Activated CD8-positive, alpha-beta memory T cell treated with anti-CD3 and anti-CD28 coated beads for 48 hours (primary cell): ENCODE measurements around the gene MED12L.
A peak's percentile ranks its signal among the peaks of the same experiment; 100 is the strongest.
"Not testable (repeated sequence)": the region's sequence is repeated elsewhere in the genome, so short reads cannot be mapped to it uniquely, and the experiment has no call there.

Source experiments
- DNase-seq, 3 experiments: peaks; one replicate each; pipeline ENCODE4 v3.0.0-alpha.2; 2020; ENCODE audit warnings: low read depth in 2 of 3, low spot score in 2 of 3

The MED12L gene

DNA sequence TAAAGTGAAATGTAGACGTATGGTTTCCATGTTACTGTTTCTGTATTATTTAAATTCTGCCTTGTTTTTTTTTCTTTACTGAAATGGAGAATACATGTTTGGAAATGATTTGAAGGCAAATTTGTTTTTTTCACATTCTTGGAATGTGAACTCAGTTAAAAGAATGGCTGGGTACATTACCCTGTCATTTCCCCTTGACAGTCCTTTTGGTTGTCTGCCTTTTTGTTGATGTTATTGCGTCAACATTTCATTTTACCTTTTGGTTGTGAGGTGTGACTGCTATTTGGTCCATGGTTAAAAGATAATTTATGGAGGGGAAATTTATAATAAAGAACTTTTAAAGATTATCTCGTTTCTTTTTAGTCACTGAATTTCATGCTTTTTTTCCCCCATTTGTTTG is 120.7 kb downstream of the MED12L start:
- DNase-seq = no peak

DNA sequence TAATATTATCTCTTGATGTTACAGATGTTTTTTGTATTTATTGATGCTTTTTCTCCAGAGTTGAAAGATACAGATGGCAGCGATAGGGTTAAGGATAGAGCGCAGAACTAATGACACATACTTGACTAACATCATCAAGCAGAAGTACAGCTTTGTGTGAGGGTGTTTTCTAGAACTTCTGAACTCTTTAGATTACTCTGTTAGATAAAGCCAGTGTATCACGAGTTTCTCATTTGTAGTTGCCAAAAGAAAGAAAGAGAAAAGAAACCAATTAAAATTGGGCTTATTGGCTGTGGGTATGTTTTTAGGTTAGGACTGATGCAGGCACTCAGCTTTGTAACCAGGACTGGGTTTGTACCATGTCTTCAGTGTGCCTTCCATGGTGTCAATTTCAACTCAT is 124.2 kb downstream of the MED12L start:
- DNase-seq = no peak

DNA sequence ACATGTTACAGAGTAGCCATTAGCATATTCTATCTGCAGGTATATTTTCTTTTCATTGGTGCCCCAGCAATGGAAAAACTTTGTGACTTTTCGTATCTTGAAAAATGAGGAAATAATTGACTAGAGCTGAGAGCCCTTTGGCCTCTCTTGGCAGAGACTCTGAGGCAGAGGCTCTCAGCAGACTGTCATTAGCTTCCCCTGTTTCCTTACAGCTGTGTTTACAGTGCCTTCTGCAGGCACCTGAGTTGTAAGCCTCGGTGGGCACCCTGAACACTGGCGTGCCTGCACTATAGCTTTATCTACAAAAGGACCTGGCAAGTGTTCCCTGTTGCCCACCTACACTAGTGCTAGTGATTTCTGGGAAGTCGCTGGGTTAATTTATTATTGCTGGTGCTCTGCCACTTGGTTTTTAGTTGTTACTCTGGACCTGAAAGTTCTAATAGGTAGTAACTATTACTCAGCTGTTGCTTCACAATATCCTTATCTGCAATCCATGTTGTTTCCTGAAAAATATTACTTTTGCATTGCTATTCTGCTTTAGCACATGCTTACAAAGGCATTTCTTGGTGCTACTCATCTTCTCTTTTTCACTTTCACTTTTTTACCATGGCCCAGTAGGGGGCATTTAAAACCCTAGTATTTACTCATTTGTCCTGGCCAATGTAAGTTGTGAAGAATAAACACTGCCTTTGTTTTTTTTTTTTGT is 125.4 kb downstream of the MED12L start:
- no peak for DNase-seq

DNA sequence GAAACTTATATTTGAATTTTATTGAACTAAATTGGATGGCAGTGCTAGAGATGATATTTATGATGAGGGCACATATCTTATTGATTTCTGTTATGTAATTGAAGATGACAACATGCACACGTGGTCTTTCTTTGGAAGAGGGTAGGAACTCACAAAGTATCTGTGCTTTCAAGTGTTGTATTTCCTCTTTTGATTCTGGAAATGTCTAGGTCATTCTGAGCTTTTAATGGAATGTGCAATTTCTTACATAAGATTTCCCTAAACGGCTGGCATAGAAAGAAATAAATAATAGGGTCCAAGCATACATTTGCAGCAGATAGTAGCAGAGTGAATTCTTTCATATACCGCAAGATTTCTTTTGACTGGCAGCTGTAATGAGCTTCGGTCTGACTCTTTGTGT is 127.7 kb downstream of the MED12L start:
- DNase-seq = no peak

DNA sequence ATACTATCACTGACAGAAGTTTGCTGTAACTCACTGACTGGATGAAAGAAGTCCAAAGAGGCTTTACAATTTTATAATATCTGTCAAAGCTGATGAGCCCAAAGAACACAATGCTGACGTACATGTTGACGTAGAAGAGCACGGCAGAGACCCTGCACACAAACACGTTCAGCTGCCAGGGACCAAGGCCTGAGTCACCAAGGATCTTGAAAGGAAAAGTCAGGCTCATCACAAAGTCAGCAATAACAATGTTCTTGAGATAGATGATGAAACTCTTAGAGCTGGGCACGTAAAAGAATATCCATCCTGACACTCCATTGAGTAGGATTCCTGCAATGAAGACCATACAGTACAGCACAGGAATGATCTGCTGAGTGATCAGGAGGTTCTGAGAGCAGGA is 128.4 kb downstream of the MED12L start:
- DNase-seq = no peak

DNA sequence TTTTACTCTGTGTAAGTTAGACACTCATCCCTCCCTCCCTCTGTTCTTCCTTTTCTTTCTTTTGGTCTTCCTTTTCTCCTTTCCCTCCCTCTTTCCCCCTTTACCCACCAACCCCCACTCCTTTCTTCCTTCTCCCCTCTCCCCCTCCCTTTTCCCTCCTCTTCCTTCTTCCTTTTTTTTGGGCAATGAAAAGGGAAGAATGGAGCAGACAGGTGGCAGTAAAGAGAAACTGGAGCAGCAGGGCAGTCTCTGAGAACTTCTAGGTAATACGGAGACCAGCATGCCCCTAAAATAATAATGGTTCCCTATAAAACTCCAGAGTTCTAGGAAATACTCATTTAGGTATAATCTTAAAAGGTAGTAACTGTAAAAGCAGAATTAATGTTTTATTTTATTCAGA is 129.0 kb downstream of the MED12L start:
- DNase-seq = no peak

DNA sequence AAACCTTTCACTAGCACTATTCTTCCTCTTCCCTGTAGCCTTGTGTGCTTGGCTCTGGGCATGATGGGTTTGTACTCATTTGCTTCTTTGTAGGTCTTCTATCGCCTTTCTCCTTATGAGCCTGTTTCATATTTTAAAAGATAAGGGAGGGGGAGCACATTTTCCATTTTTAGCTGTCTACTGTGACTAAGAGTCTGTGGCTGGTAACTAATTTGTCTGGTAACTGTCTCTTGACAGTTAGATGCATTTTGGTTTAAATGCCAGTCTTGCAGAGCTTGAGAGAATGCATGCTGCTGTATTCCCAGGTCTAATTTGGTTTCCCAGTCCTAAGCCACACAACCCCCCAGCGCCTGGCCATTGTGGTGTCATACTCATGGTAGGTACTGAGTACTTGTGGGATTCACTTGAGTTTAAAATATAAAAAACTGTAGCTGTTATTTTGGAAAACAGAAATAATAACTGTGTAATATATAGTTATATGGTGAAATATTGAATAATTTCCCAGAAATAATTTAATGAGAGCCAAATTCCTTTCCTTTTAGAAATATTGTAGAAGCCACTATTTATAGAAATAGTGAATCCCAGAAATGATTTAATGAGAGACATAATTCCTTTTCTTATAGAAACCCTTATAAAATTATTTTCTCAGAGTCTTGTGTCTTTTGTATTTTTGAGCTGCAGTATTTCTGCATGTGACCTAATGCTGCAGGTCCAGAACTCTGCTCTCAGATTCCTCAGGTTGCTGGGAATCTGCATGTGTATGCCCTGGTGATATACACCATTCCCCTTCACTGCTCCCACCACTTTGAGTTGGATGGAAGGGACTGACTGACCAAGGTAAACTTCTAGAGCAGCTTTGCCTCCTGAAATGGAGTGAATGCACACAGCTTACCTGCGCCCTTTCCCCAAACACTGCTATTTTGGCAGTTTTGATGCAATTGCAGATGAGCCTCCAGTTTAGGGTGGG is 131.5 kb downstream of the MED12L start:
- no peak for DNase-seq

DNA sequence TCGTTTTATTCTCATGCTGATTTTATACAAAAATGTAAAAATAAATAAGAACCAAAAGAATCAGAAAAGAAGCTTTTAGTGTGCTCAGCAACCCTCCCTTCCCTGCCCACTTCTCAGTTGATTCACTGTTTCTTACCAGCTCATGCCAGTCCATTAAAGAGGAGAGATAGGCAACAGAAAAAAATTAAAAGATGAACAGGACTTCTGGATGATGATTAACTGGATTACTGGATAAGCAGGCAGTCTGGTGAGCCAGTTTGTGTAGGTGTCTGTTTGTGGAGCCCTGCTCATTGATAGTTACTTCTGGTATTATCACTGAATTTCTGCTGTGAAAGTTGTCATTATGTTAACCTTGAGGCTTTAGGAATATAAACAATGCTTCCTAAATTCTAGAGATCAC is 132.7 kb downstream of the MED12L start:
- DNase-seq = no peak

DNA sequence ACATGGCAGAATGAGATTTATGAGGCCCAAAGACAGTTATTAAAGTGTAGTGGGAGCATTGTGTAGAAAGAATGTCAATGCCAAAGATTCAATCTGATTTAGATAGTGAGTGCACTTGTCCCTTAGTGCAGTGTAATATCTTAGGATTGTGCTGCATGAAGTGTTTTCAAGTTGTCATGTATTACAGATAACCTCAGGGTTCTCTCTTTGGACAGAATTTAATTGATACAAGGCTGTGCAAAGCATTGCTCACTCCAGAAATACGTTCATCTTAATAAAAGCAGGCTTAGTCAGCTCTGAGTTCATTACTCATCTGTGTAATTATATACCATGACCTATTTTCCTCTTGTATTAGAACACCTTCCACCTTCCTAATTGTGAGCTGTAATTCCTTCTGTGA is 133.6 kb downstream of the MED12L start:
- DNase-seq = no peak

DNA sequence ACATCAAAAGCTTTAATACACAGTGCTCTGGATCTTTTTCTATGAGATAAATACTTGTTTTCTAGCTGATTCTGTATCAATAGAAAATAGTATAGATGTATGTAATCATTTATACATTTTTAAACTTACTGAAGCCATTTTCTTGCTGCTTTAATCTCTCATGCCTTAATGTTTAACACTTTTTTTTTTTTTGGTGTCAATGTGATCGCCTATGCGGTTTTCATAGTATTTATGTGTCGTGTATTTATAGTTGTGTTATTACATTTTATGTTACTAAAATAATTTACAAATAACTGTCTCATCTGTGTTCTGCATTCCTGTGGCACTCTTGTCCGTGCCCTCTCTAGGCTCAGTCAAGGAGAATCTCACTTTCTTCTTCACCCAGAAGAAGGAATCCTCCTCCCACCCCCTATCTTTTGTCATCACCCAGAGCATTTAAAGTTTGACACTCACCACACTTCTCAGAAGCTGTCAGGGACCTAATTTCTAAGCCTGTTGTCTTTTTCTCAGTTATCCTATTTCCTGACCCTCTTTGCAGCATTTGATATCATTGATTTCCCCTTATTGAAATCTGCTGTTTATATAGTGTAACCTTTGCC is 138.9 kb downstream of the MED12L start:
- no peak for DNase-seq

DNA sequence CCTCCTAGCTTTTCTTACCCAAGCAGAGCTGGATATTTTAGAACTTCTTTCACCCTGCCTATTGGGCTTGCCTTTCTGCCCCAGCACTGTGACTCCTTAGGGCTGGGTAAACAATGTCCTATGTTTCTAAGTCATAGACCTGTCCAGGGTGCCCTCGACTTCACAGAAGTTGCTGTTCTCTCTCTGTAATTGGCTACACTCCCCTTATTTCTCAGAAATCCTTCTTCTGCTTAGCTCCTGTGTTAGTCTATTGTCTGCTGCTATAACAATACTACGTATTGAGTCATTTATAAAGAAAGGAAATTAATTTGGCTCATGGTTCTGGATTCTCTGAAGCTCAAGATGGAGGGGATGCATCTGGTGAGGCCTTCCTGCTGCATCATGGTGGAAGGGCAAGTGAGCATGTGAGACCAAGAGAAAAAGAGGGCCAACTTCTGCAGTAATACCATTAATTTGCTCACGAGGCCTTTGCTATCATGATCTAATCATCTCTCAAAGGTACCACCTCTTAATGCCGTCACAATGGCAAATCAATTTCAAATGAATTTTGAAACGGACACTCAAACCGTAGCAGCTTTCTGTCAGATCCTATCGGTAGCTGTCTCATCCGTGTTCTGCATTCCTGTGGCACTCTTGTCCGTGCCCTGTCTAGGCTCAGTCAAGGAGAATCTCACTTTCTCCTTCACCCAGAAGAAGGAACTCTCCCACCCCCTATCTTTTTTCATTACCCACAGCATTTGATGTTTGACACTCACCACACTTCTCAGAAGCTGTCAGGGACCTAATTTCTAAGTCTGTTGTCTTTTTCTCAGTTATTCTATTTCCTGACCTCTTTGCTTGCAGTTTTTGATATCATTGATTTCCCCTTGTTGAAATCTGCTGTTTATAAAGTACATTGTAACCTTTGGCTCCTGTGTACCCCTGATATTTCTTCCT is 139.8 kb downstream of the MED12L start:
- no peak for DNase-seq

DNA sequence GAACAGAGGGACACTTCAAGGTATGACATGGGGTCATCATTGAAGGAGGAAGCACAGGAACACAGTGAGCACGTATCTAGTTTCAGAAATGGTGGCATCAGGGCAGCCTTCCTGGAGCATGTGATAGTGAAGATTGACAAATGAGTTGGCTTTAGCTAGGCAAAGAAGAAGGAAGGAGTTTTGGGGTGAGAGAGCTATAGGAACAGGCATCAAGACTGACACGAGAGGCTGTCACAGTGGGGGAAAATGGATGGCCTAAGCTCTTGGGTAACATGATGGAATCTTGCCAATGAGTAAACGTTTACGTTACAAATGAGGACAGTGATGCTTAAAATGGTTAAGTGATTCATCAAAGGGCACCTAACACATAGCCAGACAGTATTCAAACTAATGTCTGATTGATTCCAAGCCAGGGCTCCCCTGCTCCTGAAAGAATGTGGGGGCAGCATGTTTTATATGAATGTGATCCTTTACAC is 140.7 kb downstream of the MED12L start:
- DNase-seq = no peak

DNA sequence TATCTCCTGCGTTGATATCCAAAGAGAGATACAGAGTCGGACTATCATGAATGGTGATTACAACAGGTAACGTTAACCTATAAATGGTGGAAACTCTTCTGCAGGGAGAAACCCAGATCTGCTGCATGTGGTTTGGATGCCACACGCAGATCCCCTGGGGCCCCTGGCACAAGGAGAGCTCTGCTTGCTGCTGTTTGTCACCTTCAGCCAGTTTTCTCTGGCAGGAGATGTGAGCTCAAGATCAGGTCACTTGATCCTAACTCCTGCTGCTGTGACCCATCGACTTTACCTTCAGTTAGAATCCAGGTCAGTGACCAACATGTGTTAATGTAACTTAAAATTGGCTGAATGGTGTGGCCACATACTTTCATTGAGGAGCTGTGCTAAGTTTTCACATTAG is 141.4 kb downstream of the MED12L start:
- DNase-seq = no peak

DNA sequence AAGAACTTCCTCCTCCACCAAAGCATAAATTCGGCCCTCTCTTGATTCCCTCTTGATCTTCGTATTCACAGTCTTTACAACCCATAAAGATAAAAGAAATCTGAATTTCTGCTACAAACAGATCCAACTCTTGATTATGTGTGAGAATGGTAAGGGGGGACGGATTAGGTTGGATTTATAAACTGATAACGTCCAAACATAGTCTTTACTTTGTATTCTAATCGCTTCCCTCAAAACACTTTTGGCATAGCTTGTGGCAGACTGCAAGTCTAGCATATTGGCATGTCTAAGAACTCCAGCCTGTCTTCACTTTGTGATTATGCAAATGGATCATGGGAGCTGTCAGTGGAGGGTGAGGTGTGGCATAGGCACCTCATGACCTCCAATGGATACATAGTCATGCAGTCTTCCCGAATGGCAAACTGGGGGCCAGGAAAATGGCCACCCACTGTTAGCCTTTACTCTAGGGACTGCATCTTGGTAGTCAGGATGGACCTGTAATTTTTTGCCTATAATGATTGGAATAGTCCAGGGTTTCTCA is 141.9 kb downstream of the MED12L start:
- no peak for DNase-seq

DNA sequence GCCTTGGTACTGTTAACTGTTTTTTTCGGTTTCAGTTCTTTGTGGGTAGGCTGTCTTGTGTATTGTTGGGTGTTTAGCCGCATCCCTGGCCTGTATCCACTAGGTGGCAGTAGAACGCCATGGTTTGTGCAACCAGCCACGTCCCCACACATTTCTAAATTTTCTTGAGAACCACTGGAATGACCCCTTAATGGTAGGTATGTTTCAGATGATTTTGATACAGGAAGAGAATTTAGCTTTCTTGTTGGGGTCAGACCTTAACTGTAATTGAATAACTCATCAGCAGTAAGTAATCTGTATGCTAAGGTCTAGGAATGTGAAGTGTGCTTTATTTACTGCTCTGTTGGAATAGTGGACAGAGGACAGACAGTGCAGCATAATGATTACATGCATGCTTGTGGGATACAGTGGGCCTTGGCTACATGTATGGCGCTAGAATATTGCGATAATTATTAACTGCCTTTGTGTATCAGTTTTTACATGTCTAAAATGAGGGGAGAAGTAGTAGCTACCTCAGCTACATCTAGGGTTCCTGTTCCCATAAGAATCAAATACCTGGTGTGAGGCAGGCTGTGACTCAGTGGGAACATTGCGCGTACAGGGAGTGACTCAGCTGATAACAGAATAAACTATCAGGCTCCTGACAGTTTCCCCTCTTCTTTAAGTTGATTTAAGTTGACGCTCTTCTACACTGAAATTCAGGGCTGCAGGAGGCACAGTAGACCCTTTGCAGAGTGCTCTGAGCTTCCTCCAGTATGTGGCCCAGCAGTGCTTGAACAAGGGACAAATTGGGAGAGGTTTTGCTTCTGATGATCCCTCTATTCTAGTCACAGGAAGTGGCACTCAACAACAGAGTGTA is 142.6 kb downstream of the MED12L start:
- DNase-seq = peak in 2 of 3 experiments; percentile 52 to 71

DNA sequence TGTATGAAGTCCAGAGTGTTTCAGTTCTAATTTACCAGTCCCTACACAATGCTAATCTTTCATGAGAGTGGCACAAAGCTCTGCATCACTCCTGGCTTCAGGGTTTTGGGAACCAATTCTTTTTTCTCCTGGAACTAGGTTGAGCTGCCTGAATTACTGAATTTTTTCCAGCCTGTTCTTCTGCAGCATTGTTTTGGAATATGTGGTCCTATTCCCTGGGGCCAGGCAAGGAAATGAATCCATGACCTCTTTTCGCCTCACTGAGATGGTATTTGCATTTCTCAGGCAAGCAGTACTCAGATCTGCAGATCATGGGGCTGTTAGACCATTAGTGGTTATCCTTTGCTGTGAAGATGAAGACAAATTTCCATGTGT is 143.2 kb downstream of the MED12L start:
- DNase-seq = no peak

DNA sequence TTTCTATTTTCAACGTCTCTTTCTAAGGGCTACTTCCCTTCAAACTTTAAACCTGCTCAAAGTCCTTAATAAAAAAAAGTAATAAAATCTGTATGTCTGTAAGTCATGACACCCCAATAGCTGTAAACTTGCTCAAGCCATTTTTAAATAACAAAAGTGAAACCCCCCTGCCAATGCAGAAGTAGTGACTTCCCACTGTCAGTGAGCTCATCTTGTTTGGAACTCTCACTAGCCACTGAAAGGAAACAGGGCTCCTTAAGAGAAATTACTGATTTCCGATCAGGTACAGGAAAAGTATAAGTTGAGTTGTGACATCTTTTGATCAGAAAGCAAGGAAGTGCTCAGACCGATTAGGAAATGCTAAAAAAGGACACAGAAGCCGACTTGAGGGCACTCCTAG is 145.2 kb downstream of the MED12L start:
- DNase-seq = no peak

DNA sequence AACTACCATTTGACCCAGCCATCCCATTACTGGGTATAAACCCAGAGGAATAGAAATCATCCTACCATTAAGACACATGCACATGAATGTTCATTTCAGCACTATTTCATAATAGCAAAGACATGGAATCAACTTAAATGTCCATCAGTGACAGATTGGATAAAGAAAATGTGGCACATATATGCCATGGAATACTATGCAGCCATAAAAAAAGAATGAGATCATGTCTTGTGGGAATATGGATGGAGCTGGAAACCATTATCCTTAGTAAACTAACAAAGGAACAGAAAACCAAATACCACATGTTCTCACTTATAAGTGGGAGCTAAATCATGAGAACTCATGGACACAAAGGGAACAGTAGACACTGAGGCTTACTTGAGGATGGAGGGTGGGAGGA is 146.9 kb downstream of the MED12L start:
- DNase-seq = not testable (repeated sequence)

DNA sequence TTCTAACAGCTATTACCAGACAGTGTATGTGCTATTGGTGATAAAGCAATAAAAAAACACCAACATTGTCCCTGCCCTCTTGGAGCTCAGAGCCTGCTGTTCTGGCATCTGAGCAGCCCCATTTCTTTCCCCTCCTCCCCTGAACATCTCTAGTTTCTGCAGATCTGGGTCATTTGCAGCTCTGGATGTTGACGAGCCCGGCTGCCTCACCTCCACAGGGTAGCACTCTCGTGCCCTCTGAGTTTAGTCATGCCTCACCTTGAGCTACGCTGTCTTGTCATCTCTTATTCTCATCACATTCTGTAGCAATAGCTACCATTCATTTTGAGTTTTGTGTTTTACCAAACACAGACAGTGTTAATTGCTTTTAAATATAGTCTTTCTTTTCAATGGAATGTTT is 147.5 kb downstream of the MED12L start:
- DNase-seq = no peak

DNA sequence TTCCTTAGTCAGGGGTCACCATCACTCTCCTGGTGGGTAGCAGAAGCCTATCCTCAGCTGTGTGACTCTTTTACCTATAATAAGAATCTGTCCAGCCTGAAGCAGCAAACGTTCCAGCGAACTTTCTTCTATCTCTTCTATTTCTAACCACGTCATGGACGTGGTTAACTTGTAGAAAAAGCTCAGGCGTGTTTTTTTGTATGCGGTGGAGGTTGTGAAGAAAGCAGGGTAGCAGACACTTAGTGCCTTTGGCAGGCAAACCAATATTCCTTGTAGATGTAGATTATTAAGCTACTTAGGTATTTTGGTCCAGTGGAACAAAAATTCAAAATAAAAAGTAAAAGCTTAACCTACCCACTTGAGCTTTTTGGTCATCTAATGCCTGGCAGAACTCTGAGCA is 149.4 kb downstream of the MED12L start:
- DNase-seq = no peak
